Caco-2 (cell line): ENCODE data around the gene PRKAG2. TPM values are rescaled to one million over a fixed set of nuclear protein-coding genes. Genes with fewer than 3 reads are reported as not detected.
"Not testable (repeated sequence)": the region's sequence is repeated elsewhere in the genome, so short reads cannot be mapped to it uniquely, and the experiment has no call there.

Experiments used
- BruUV-seq: library from RNA; stranded (reverse); fragments of 400-500 nt; replicated peaks from 2 replicates; lab custom pipeline; 2021; lab: Mats Ljungman, UMichigan
- CTCF ChIA-PET: fragments of 300-600 bp; sonication (Branson Sonifier 250); formaldehyde crosslinking; loops from one replicate; lab custom pipeline; 2022; ENCODE audit warnings: antibody characterized with exemption; lab: Charles Lee
- POLR2A ChIA-PET: fragments of 300-600 bp; sonication (Branson Sonifier 250); formaldehyde crosslinking; loops from one replicate; lab custom pipeline; 2022; ENCODE audit warnings: antibody characterized with exemption; lab: Charles Lee
- DNase-seq, 2 experiments: peaks; one replicate each; pipeline versions ENCODE4 v3.0.0 to v3.0.0-alpha.2; 2020 to 2022
- H3K27me3 ChIP-seq: replicated peaks from 2 replicates; pipeline ENCODE4 v1.6.0; 2011; ENCODE audit warnings: low read length; ENCODE audit not compliant: control insufficient read depth, insufficient read depth
- H3K36me3 ChIP-seq: 2 replicates; pipeline ENCODE4 v1.5.1; 2011; ENCODE audit warnings: low read length; ENCODE audit not compliant: control insufficient read depth, insufficient read depth
- H3K4me1 ChIP-seq: fragments of 250-450 bp; sonication (Bioruptor Pico); 2 replicates; pipeline ENCODE4 v1.5.1; 2020; ENCODE audit warnings: mild to moderate bottlenecking
- H3K4me3 ChIP-seq: 2 replicates; pipeline ENCODE4 v1.5.1; 2011; ENCODE audit warnings: low read depth, mild to moderate bottlenecking, control low read depth, low read length
- H3K9me3 ChIP-seq: fragments of 250-450 bp; sonication (Bioruptor Pico); 2 replicates; pipeline ENCODE4 v1.5.1; 2020; ENCODE audit warnings: mild to moderate bottlenecking, moderate library complexity
- H3K27ac Mint-ChIP-seq: one replicate; pipeline ENCODE4 v1.8.0; 2022; ENCODE audit warnings: mixed read lengths; ENCODE audit not compliant: unreplicated experiment
- H3K27me3 Mint-ChIP-seq: one replicate; pipeline ENCODE4 v1.8.0; 2022; ENCODE audit warnings: mixed read lengths; ENCODE audit not compliant: insufficient read depth, unreplicated experiment
- H3K36me3 Mint-ChIP-seq: one replicate; pipeline ENCODE4 v1.8.0; 2022; ENCODE audit warnings: mild to moderate bottlenecking, mixed read lengths; ENCODE audit not compliant: insufficient read depth, unreplicated experiment
- H3K4me1 Mint-ChIP-seq: one replicate; pipeline ENCODE4 v1.8.0; 2022; ENCODE audit warnings: low read depth, mixed read lengths; ENCODE audit not compliant: unreplicated experiment
- H3K4me3 Mint-ChIP-seq: one replicate; pipeline ENCODE4 v1.8.0; 2022; ENCODE audit warnings: mild to moderate bottlenecking, moderate library complexity, mixed read lengths; ENCODE audit not compliant: unreplicated experiment
- H3K9me3 Mint-ChIP-seq: one replicate; pipeline ENCODE4 v1.8.0; 2022; ENCODE audit warnings: mixed read lengths; ENCODE audit not compliant: unreplicated experiment
- intact Hi-C: fragments of 100-400 bp; cut with micrococcal nuclease; formaldehyde crosslinking; loops from one replicate; pipeline ENCODE4 v1.10.0; 2022; ENCODE audit not compliant: unreplicated experiment
- total RNA-seq: library from RNA; stranded (reverse); gene quantifications from 2 replicates; pipeline ENCODE4 v1.2.3, GENCODE V29; 2022
- TF ChIP-seq, protein P1 (sequence below), 2 experiments: fragments of 200-600 bp in 1 of 2; IDR thresholded peaks; 1 replicate in 1 of 2; 2 replicates in 1 of 2; pipeline versions ENCODE4 v1.5.1 to v1.8.0; 2011 to 2022; ENCODE audit warnings: antibody characterized with exemption in 1 of 2, control low read depth in 1 of 2, inconsistent platforms in 1 of 2, low read depth in 1 of 2, low read length in 1 of 2, mild to moderate bottlenecking in 1 of 2, moderate library complexity in 1 of 2; ENCODE audit not compliant: insufficient read depth in 1 of 2, severe bottlenecking in 1 of 2, unreplicated experiment in 1 of 2

PRKAG2 gene
- total RNA-seq, 1 experiment from 2014 or later, result 15.9 TPM

DNA sequence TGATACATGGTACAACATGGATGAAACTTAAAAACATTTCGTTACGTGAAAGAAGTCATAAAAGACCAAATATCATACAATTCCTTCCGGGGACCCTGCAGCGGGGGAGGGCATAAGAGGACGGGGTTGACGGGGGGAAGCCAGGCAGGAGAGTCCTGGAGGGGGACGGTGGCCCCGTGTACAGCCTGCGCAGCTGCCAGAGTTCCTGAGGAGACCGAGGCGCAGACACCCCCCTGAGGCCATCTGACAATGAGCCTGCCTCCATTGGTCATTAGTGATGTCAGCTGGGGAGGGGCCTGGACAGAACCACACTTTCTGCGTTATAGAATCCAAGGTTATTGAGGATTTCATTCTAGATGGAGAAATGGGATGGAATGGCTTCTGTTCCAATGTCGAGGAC, 47.2 kb downstream of the PRKAG2 start:
- H3K36me3 ChIP-seq, result no peaks in the 10 kb centered on the region
- no peaks in the 10 kb centered on the region for H3K4me1 Mint-ChIP-seq
- CTCF ChIA-PET, result no interaction called here
- peaks cover 7% of the 10 kb centered on the region for H3K36me3 Mint-ChIP-seq
- intact Hi-C loops, result no loop called here
- no peak for DNase-seq
- no TSS peak for BruUV-seq
- H3K4me3 ChIP-seq, result no peak overlapping the region
- no peaks in the 10 kb centered on the region for H3K27me3 Mint-ChIP-seq
- H3K4me3 Mint-ChIP-seq, result no peak overlapping the region
- H3K4me1 ChIP-seq, result no peaks in the 10 kb centered on the region
- TF ChIP-seq, protein P1, sequence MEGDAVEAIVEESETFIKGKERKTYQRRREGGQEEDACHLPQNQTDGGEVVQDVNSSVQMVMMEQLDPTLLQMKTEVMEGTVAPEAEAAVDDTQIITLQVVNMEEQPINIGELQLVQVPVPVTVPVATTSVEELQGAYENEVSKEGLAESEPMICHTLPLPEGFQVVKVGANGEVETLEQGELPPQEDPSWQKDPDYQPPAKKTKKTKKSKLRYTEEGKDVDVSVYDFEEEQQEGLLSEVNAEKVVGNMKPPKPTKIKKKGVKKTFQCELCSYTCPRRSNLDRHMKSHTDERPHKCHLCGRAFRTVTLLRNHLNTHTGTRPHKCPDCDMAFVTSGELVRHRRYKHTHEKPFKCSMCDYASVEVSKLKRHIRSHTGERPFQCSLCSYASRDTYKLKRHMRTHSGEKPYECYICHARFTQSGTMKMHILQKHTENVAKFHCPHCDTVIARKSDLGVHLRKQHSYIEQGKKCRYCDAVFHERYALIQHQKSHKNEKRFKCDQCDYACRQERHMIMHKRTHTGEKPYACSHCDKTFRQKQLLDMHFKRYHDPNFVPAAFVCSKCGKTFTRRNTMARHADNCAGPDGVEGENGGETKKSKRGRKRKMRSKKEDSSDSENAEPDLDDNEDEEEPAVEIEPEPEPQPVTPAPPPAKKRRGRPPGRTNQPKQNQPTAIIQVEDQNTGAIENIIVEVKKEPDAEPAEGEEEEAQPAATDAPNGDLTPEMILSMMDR (IDR thresholded peaks at IDR 0.05; ENCODE audit: insufficient read depth in 1 of 2, low read depth in 1 of 2, low read length in 1 of 2, severe bottlenecking in 1 of 2, unreplicated experiment in 1 of 2), result no peak
- no peaks in the 10 kb centered on the region for H3K9me3 ChIP-seq
- no peak overlapping the region for H3K27ac Mint-ChIP-seq
- H3K9me3 Mint-ChIP-seq, result no peaks in the 10 kb centered on the region
- POLR2A ChIA-PET, result no interaction called here
- H3K27me3 ChIP-seq, result no peaks in the 10 kb centered on the region

DNA sequence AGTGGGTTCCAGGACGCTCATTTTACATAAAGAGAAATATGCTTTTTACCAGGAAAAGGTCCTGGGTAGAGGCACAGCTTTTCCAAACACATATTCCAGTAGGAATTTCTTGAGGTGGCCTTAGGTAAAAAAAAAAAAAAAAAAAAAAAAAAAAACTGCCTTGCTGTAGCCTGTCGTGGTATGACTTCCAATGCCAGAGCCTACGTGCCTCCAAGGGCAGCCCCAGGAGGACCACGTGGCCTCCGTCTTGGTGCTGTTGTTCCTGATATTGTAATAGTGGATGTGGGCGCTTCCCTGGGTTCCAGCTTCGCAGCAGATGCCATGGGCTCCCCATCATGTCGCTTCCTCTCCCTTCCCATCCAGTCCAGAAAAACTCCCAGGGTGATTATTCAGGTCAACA, 49.3 kb downstream of the PRKAG2 start:
- BruUV-seq, result no TSS peak
- no peaks in the 10 kb centered on the region for H3K4me1 Mint-ChIP-seq
- intact Hi-C loops, result no loop called here
- H3K27ac Mint-ChIP-seq, result no peak overlapping the region
- no peaks in the 10 kb centered on the region for H3K9me3 Mint-ChIP-seq
- no peak for DNase-seq
- Histone ChIP-seq H3K27me3 (no peaks in the 10 kb centered on the region), H3K4me3 (no peak overlapping the region), H3K4me1 (peaks cover under 1% of the 10 kb centered on the region; the same call in 1 of the 2 replicates), H3K36me3 (no peaks in the 10 kb centered on the region), H3K9me3 (no peaks in the 10 kb centered on the region)
- H3K27me3 Mint-ChIP-seq, result no peaks in the 10 kb centered on the region
- ChIA-PET POLR2A (no interaction called here), CTCF (no interaction called here)
- H3K36me3 Mint-ChIP-seq, result no peaks in the 10 kb centered on the region
- H3K4me3 Mint-ChIP-seq, result no peak overlapping the region
- TF ChIP-seq, protein P1 (IDR thresholded peaks at IDR 0.05; ENCODE audit: insufficient read depth in 1 of 2, low read depth in 1 of 2, low read length in 1 of 2, severe bottlenecking in 1 of 2, unreplicated experiment in 1 of 2), result no peak

DNA sequence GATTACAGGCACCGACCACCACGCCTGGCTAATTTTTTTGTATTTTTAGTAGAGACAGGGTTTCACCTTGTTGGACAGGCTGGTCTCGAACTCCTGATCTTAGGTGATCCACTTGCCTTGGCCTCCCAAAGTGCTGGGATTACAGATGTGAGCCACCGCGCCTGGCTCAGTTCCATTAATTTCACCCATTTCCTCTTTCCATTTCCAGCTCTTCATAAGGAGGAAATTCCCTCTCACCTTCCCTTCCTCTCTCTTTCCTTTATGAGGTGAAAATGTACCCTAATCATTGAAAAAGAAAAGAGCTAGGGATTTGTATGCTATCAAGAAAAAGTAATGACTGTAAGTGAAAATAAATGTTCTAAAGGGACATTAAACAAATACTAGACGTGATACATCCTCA, 50.6 kb downstream of the PRKAG2 start:
- H3K4me3 Mint-ChIP-seq, H3K4me3 ChIP-seq, CTCF ChIA-PET, DNase-seq, H3K9me3 Mint-ChIP-seq, intact Hi-C loops, H3K4me1 ChIP-seq, BruUV-seq, H3K36me3 Mint-ChIP-seq, H3K36me3 ChIP-seq, H3K4me1 Mint-ChIP-seq, H3K27me3 Mint-ChIP-seq, H3K9me3 ChIP-seq, H3K27ac Mint-ChIP-seq, POLR2A ChIA-PET, H3K27me3 ChIP-seq: not testable (repeated sequence)

DNA sequence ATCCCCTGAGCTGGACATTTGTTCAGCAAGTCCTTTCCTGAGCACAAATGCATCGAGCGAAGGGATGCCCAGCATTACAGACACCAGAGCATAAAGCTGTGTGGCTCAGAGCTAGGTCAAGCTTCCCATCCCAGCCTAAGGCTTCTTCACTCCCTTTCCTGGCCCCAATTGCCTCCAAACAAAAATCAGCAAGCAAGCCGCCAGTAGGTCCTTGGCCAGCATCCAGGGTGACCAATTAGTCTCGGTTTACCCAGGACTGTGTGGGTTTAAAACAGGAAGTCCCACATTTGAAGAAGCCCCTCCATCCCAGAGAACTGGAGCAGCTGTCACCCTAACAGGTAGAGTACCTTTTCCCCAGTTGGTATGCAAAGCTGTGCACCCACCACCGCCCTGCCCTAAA, 51.2 kb downstream of the PRKAG2 start:
- no peaks in the 10 kb centered on the region for H3K27me3 Mint-ChIP-seq
- no peaks in the 10 kb centered on the region for H3K36me3 Mint-ChIP-seq
- H3K4me1 Mint-ChIP-seq, result no peaks in the 10 kb centered on the region
- TF ChIP-seq, protein P1 (IDR thresholded peaks at IDR 0.05; ENCODE audit: insufficient read depth in 1 of 2, low read depth in 1 of 2, low read length in 1 of 2, severe bottlenecking in 1 of 2, unreplicated experiment in 1 of 2), result no peak
- DNase-seq, result no peak
- BruUV-seq, result no TSS peak
- Histone ChIP-seq H3K27me3 (no peaks in the 10 kb centered on the region), H3K9me3 (no peaks in the 10 kb centered on the region), H3K4me1 (peaks cover 4% of the 10 kb centered on the region; the same call in 1 of the 2 replicates), H3K4me3 (no peak overlapping the region), H3K36me3 (no peaks in the 10 kb centered on the region)
- H3K4me3 Mint-ChIP-seq, result no peak overlapping the region
- CTCF ChIA-PET, result no interaction called here
- H3K27ac Mint-ChIP-seq, result no peak overlapping the region
- no peaks in the 10 kb centered on the region for H3K9me3 Mint-ChIP-seq
- POLR2A ChIA-PET, result no interaction called here
- intact Hi-C loops, result no loop called here
